Stimulated activated CD4-positive, alpha-beta T cell treated with anti-CD3 and anti-CD28 coated beads, Interleukin-15, amount 100 ng/mL, for 48 hours (primary cell): Measurements from ENCODE around the gene USP2.

Source experiments
- DNase-seq, 2 donors: peaks; one replicate each; pipeline ENCODE4 v3.0.0-alpha.2; 2020; ENCODE audit warnings: low read depth in 2 of 2

Gene USP2

DNA sequence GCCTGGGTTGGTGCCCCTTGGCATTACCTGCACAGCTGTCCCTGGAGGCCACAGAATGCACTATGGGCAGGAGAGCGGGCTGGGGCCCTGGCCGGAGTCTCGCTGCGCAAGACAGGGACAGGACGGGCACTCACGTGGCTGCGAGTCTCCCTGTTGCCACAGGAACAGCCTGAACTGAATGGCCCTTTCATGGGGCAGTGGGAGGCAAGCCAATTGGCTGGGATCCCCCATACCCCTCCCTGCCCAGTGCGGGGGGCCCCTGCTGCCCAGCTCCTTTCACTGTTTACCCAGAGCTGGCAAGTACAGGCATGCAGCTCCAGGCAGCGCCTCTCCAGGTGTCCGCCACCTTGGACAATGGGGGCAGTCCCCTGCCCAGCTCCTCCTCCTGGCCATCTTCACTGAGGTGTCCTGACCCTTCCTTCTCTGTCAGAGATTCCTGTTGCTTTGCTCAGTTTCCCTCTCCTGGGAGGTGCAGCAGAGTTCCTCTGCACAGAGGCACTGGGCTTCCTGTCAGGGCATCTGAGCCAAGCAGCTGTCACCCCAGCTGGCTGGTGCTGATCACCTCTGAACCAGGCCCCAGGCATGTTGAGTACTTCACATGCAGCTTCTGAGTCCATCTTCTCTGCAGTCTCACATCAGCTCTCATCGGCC lies 5.2 kb downstream of the USP2 start:
- DNase-seq = no peak

DNA sequence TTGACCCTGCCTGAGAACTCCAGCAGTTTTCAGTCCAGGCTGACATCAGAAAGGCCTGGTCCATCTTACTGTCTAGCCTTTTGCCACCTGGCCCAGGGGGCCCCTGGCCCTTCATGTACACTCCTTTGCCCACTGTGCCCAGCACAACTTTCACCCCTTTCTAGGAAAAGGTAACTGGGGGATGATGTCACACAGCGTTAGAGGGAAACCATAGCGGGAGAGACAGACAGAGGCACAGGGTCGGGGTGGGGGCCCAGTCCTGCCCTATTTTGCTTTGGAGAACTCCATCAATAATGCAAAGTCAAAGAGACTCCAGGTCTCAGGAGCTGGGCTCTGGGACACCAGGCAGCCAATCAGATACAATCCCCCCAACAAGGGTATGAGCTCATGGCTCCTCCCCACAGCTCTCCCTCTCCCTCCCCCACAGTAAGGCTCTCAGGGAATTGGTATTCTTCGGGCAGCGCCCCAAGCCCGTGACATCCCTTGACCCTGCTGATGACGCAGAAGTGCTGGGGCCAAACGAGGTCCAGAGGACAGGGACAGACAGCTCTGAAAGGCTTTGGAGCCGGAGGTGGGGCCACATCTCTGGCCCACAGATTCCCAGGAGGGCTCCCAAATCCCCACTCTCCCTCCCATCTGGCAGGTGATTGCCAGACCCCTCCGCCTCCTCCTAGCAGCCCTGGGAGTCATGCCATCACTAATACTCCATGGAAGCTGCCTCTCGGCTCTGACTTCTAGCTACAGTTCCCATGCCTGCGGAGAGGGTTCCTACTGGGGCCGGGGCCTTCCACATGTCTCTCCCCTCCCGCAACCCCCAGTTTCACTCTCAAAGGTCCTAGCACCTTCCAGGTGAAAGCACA lies 5.9 kb downstream of the USP2 start:
- DNase-seq = no peak

DNA sequence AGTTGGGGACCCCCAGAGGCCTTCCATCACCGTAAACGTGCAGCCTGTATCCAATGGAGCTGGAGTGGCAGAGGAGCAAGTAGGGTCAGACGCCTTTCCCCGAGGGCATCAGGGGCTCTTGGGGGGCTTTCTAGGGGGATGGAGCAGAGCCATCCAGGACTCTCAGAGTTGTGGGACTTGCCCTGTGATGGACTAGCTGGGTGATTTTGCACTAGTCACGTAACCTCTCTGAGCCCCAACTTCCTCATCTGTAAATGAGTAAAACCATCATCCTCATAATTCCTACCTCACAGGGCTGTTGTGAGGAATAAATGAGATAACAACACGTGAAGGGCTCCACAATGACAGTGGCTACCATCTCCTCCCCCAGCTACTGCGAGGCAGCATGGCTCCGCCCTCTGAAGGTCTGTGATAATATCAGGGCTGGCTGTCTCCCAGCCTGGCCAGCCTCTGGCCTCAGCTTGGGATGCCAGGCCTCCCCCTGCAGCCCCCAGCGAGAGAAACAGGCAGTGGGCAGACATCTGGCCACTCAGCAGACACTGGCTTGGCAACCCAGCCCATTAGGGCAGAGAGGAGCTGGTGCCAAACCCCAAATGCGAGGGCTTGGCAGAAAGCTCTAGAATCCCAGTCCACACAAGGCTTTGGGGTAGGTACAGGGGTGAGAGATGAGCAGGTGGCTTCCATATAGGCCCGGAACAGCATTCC lies 6.7 kb downstream of the USP2 start:
- DNase-seq = no peak

DNA sequence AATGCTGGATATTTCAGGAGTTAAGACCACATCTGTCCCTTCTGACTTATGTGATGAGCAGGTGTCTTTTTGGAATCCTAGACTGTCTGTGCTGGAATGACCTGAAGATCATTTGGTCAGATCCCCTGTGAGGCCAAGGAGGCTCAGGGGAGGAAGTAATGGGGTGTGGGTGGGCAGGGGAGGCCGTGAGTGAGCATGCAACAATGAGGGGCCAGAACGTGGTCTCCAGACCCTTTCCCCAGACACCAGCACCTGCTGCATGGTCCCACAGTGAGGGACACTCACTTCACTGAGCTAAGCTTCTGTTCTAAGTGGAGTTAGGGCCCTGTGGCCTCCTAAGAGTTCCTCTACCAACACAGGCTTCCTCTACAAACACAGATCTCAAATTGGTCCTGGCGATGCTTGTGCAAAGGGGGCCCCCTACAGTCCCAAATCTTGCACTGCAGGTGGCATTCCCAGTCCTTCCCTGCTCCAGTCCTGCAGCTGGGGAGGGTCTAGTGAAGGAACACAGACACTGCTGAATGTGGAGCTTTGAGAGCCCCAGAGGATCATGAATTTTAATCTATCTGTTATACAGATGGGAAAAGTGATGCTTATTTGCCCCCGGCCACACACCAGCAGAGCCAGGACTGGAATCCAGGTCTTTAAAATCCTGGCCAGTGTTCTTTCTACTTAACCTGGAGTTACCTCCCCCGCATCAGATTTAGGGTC lies 7.4 kb downstream of the USP2 start:
- DNase-seq = peak in 1 of 2 donors; percentile 34

DNA sequence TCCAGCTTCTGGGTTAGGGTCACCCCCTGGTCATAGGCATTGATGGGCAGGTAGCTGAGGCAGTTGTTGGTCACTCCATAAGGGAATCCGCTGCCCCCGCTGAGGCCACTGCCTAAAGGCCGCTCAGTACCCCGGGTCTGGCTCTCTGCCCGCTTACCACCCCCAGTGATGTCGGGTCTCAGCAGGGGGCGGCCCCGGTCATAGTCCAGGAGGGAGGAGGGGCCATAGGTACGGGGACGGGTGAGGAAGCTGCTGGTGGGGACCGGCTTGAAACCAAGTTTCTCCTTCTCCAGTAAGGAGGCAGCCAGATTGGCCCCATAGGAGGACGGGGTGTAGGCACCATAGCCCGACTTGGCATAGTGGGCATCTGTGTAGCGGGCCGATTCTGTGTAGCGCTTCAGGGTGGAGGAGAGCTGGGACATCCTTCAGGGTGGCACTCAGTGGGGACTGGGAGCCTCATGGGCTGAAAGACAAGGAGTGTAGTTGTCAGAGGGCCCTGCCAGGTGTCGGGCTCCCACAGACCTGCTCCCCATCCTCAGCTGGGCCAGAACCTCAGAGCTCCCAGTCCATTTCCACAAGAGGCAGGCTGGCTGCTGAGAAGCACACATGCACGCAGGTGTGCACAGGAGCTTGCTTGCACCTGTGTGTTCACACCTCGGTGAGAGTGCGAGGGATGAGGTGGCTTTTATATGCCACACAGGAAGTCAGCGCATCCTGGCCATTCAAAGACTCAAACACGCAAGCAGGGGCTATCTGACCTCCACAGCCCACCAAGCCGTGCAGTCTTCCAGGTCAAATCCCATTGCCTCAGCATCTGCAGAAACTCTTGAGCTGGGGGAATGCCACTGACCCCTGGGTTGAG lies 8.2 kb downstream of the USP2 start:
- DNase-seq = no peak

DNA sequence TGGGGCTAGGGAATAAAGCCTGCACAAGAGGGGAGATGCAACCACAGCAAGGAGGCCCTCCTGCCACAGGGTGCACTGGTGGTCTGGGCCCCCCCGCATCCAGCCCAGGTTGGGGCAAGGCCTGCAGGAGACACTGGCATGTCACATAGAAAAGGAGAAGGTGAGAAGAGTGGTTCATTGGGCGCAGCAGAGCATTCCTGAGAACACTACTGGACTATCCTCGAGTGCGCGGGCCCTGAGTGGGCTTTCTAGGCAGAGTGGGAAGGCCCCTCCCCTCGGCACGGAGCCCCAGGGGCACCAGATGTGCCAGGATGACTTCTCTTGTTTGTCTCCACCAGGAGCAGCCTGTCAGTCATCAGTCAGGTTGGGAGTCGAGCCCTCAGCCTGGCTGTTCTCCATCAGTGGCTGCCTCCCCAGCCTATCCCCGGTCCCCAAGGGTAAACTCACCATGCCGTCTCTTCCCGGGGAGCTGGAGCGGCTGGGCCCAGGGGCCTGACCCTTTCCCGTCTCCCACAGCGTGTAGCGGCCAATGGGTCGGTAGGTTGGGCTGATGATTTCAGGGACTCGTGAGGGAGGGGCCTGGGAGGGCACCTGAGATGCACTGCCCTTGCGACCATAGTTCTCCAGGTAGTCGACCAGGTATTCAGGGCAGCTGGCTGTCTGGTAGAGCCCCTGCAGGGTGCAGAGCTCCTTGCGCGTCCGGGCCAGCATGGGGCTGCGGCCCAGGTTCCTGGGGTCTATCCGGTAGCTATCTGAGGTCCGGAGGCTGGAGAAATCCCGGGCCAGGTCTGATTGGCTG lies 9.0 kb downstream of the USP2 start:
- DNase-seq = no peak

DNA sequence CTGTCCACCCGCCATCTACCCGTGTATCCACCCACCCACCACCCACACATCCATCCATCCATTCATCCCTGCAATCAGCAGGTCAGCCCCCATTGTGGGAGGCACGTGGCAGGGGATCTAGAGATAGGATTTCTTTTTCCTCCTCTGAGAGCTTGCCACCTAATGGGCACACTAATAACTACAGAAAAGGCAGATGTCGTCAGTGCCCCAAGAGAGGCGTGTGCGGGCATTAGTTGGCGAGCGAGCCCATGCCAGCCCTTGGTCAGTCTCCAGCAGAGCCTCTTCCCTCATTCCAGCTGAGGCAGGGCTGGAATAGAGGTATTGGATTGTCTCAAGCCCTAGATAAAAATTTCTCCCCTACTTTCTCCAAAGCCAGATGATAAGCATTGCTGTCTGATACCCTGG lies 9.7 kb downstream of the USP2 start:
- DNase-seq = no peak

DNA sequence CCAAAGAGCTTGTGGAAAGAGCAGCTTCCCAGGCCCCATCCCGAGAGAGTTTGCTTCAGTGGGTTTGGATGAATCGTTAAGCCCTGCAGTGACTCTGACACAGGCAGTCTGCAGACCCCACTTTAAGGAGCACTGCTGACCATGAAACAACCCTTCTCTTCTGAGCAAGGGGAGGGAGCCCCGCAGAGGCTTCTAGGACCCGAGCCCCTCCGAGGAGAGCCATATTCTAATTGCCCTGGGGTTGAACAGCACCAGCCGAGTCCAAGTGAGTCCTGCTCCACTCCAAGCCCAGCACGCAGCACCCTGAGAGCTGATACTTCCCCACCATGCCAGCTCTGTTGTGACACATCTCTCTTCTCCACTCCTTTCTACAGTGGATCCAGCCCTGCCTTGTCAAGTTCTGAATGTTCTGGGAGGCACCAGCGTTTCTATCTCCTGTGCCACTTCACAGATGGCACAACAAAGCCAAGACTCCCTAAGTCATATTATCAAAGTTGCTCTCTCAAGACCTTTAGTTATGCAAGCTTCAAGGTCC lies 10.4 kb downstream of the USP2 start:
- no peak for DNase-seq

DNA sequence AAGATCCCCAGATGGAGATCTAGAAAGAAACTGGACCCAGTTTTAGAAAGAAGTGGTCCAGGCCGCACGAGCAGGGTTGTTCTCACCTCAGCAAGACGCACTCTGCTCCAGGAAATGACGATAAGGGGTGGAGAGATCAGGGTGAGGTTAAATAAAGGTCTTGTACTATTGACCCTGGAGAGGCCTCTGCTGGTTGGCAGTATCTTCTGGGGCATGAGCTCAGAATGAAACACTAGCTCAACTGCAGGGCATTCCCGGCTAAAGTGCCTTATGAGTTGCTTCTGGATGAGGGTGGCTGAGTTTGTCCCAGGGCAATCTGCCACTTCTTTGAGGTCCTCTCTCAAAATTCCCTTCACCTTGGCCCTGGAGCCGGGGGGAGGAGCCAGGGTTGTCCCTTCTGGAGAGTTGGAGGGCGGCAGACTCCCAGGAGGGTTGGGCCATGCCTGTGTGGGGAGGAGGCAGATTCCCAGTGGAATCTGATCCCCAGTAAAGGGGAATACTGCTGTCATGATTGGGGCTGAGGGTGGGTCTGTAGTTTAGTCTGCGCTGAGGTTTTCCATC lies 10.9 kb downstream of the USP2 start:
- no peak for DNase-seq

DNA sequence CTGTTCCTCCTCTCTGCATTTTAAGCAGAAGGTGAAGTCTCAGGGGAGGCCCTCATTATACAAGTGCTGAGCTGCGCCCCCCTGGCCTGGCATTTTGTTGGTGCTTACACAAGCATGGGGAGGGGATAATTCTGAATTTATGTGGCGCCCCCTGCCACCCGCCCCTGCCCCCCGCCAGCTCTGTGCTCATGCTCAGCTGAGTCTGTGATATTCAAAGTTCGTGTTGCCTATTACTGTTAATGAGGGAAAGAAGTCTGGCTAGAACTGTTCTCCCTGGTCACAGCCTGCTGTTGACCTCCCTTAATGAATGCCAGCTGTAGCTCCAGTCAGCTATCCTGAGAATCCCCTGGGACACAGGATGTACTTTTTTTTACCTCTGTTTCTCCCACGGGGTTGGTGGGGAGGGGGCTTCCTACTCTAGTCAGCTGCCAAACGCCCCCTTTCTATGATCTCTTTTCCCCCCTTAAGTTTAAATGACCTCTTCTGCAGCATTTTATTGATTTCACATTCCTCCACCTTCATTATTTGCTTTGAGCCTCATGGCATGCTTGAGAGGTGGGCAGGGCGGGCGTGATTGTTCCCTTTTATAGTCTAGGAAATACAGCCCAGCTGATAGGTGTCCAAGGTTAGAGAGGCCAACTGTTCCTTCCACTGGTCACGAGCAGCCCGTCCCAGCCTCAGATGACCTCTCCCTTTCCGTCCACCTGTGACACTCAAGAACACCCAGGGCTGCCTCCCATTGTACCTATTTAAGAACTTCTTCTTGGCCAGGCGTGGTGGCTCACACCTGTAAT lies 12.2 kb downstream of the USP2 start:
- no peak for DNase-seq

DNA sequence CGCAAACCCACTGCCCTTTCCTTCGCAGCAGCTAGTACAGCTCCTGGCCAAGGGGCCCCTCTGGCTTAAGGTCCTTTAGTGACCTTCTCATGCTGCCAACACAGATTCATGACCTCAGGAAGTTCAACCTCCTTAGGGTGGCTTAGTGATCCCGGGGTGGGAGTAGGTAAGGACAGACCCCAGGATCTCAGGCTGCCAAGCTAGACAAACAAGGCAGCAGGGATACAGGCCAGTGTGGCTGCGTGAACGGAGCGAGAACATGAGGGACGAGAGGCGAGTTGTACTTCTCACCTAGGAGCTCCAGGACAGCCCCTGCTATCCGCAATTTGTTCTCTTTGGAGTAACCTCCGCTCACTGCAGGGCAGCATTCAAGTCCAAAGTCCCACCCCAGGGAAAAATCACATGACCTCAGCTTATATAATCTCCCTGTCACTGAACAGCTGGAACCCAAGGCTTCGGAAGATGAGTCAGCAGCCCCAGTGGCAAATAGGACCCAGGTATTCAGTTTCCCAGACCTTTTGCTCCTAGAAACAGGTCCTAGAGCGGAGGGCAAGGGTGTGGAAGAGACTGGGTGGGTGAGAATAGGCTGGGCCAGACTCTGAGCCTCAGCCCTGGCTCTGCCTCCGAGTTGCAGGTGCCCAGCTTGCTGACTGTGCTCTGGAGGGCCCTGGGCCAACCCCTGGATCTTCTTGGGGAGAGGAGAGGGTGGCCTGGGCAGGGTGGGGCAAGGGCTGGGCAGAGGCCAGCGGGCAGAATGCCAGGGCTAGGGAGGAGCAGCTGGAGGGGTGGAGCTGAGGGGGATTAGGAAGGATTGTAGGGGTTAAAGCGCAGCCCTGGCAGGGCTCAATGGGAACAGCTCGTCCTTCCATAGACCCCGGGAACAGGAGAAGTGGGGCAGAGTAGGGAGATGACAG lies 13.1 kb downstream of the USP2 start:
- no peak for DNase-seq

DNA sequence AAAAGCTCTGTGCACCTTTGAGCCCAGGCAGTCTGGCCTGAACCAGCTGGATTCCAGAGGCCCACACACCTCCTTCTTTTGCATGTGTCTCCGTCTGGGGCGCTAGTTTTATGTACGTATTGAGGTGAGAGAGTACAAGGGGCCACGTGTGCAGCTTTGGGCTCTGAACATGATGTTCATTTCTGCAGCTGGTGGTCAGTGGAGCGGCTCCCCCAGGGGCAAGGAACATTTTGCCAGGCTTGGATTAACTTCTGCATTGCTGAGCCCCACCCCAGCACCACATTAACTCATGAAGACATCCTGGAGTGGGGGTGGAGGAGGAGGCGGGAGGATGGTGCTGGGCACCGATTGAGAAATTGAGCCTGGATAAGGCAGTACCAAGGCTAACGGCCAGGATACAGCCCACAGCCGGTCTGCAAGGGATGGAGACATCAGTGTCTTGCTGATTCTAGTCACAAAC lies 13.8 kb downstream of the USP2 start:
- DNase-seq = no peak

DNA sequence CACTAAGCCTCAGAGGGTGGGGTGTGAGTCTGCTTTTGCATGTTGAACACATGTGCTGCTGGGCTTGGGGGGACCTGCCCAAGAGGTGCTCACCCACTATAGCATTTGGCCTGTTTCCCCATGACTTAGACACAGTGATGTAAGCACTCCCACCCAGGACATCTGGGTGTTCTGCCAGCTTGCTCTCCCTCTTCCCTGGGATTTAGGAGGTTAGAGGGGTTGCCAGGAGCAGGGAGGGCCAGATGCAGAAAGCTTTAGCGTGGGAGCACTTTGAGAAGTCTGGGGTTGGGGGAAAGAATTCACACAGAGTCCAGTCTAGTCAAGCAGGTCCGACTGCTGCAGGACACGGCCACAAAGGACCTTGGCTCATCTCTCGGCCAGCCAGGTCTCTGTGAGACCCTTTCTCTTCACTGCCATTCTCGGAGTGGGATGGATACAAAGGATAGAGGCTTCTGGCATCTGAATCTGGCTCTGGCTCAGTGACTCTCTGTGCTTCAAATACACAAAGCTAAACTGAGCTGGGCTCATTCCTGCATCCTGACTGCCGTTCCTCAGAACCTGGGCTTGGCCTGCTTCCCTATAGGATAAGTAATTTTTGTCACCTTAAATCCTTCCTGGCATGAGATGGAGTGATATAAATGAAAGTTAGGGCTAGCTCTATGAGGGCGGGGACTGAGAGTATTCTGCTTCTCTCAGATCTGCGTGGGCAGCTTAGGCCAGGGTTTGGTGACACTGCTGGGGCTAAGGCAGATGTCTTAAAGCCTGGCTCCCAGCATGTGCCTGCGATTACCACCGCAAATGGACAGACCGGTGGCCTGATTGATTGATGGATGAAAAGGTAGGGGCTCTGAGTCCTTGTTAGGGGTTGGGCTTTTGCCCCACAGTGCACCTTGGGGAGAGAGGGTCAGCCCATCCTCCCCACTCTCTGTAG lies 14.5 kb downstream of the USP2 start:
- no peak for DNase-seq

DNA sequence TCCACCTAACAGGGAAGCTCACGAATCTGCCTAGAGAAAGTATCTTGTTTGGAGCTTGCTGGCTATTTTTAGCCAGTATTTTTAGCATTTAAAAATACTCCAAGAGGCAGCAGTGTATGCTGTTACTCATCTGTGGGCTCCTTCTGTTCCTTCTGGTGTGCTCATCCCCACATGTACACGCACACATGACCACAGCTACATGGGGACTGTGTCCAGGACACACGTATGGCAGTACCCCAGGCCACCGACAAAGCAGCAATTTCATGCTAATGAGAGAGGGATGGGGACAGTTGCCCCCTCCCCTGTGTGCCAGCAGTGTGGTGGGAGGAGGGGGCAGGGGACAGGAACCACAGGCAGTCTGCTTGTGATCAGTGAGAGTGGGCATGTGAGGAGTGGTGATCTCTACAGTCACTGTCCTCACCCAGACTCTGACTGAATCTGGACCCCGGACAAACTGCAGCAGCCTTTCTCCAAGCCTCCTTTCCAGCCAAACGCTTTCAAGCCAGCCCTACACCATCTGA lies 16.4 kb downstream of the USP2 start:
- no peak for DNase-seq

DNA sequence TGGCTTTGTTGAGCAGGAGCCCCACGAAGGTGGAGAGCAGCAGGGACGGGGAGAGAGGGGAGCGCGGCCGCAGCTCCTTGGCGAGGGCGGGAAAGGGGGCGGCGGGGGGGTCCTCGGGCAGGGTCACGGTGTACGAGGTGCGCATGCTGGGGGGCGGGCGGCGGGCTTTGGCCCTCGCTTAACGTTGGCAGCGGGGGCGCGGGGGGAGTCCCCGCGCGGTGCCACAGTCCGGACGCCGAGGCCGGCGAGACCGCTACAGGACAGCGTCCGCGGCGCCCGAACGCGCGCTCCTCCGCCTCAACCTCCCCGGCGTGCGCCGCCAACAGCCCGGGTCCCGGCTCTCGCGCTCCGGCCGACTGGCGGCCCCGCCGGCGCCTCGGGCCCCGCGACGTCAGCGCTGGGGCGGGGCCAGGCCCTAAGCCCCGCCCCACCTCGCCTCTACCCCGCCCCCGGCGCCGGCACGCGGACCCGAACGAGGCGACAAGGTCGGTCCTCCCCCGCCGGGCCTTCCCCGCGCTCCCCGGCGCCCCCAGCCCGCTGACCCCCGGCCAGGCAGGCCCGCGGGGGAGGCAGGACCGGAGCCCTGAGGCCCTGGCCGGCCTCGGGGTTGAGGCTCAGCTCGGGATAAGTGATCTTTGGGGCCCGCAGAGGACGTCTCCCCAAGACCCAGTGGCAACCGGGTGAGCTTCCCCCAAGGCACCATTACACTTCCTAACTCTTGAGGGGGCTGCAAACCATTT lies 17.5 kb downstream of the USP2 start:
- peak in 1 of 2 donors; percentile 31 for DNase-seq
